Cardiac muscle cell (in vitro differentiated cells and primary cell): Measurements from ENCODE around the gene MTO1. TPM values are rescaled to one million over a fixed set of nuclear protein-coding genes. Genes with fewer than 3 reads are reported as not detected.

ENCODE experiments used
- DNase-seq, 2 donors: peaks; one replicate each; pipeline versions ENCODE4 v3.0.0 to v3.0.0-alpha.2; 2010 to 2017; ENCODE audit warnings: low read depth in 1 of 2, low spot score in 1 of 2
- H3K27ac ChIP-seq: fragments of 200-600 bp; sonication (generic); 2 replicates; pipeline ENCODE4 v1.5.1; 2016
- H3K27me3 ChIP-seq: fragments of 200-600 bp; sonication (generic); 2 replicates; pipeline ENCODE4 v1.6.0; 2016; ENCODE audit warnings: control low read depth
- H3K36me3 ChIP-seq: fragments of 200-600 bp; sonication (generic); 2 replicates; pipeline ENCODE4 v1.5.1; 2016; ENCODE audit warnings: control low read depth
- H3K4me1 ChIP-seq: fragments of 200-600 bp; sonication (generic); 2 replicates; pipeline ENCODE4 v1.8.1; 2017; ENCODE audit warnings: low read depth, mild to moderate bottlenecking, mixed run types
- H3K4me3 ChIP-seq: fragments of 200-600 bp; sonication (generic); 2 replicates; pipeline ENCODE4 v1.5.1; 2016; ENCODE audit warnings: mild to moderate bottlenecking
- H3K9me3 ChIP-seq: fragments of 200-600 bp; sonication (generic); 2 replicates; pipeline ENCODE4 v1.5.1; 2017; ENCODE audit warnings: low read depth, mild to moderate bottlenecking, control low read depth
- polyA plus RNA-seq: library from polyadenylated mRNA; unstranded; fragments of >200 nt; fragmentation: Nextera tagmentation; extraction: Ambion mirVana; gene quantifications from 2 replicates; pipeline ENCODE4 v1.2.1, GENCODE V29; 2016
- total RNA-seq: library from RNA; depleted of rRNA; stranded (reverse); fragments of >200 nt; gene quantifications from 2 replicates; pipeline ENCODE4 v1.2.3, GENCODE V29; 2016
- TF ChIP-seq, protein P1 (sequence below): IDR thresholded peaks from 2 replicates; pipeline ENCODE4 v1.5.1; 2012; ENCODE audit warnings: low read depth, mild to moderate bottlenecking, low read length

MTO1 gene
- total and polyA plus RNA-seq, 2 experiments from 2014 or later = 18.5 to 25.3 TPM

DNA sequence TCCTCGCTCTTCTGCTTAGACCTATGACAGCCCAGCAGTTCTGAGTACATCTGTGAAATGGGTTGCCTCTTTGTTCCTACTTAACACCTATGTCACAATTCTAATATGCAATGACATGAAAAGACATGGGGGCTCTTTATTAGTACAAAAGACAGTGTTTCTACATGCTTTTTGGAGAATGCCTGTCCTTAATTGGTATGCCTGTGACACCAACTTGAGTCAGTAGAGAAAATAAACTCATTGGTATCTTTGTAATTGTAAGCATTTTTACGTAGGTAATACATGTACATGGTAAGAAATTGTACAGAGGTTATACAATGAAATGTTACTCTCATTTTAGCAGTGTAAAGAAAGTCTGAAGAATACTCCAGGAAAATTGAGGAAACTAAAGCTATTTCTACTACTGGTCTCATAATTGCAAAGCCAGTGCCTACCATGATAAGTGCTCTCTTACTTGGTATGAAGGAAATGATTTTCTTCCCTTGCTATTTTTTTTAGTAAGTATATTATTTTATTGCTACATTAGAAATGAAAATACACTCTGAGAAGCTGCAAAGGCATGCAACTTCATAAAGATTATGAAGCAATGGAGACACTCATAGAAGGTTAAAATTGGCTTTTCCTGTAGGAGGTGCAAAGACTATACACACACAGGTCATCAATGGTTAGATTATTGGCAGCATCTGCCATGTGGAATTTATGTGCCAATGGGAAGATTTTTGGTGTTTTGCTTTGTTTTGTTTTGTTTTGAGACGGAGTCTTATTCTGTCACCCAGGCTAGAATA is 64.2 kb downstream of the MTO1 start:
- TF ChIP-seq, protein P1, sequence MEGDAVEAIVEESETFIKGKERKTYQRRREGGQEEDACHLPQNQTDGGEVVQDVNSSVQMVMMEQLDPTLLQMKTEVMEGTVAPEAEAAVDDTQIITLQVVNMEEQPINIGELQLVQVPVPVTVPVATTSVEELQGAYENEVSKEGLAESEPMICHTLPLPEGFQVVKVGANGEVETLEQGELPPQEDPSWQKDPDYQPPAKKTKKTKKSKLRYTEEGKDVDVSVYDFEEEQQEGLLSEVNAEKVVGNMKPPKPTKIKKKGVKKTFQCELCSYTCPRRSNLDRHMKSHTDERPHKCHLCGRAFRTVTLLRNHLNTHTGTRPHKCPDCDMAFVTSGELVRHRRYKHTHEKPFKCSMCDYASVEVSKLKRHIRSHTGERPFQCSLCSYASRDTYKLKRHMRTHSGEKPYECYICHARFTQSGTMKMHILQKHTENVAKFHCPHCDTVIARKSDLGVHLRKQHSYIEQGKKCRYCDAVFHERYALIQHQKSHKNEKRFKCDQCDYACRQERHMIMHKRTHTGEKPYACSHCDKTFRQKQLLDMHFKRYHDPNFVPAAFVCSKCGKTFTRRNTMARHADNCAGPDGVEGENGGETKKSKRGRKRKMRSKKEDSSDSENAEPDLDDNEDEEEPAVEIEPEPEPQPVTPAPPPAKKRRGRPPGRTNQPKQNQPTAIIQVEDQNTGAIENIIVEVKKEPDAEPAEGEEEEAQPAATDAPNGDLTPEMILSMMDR = no peak
- Histone ChIP-seq H3K36me3 (no peaks in the 10 kb centered on the region), H3K9me3 (no peaks in the 10 kb centered on the region), H3K27me3 (no peaks in the 10 kb centered on the region), H3K27ac (no peak overlapping the region), H3K4me3 (no peak overlapping the region), H3K4me1 (no peaks in the 10 kb centered on the region)
- DNase-seq = no peak

DNA sequence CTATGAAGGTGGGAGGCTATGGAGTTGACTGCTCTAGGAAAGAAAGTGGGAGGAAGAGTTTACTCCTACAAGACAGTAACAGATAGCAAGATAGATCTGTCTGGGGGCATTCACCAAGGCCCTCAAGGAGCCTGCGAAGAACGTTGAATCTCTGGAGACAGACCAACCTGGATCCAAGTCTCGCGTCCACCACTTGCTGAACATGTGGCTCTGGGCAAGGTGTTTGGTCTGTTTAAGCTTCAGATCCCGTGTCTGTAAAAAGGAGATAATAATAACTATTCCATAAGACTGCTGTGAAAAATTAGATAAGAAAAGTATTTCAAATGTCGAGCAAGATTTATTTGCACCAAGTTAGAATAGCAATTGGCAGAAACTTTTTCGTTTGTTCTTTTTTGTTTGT is 67.4 kb downstream of the MTO1 start:
- Histone ChIP-seq H3K27me3 (no peaks in the 10 kb centered on the region), H3K27ac (no peak overlapping the region), H3K4me3 (no peak overlapping the region), H3K9me3 (no peaks in the 10 kb centered on the region), H3K4me1 (no peaks in the 10 kb centered on the region), H3K36me3 (no peaks in the 10 kb centered on the region)
- DNase-seq = no peak
- TF ChIP-seq, protein P1 = no peak

DNA sequence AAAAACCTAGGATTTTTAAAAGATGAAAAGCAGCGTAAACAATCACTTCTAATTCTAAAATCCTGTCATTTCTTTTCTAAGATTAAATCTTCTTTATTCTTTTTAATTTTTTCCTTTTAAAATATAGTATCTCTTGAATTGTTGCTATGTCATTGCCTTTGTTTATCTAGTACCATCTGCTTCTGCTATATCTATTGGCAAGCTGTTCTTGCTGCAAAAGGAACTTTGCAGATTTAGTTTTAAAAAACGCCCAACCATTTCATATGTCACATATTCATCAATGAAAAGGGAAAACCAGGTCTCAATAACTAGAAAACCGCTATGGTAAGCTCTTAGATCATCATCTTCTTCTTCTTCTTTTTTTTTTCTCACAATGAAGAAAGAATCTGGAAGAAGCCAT is 70.8 kb downstream of the MTO1 start:
- TF ChIP-seq, protein P1 = no peak
- Histone ChIP-seq H3K36me3 (no peaks in the 10 kb centered on the region), H3K9me3 (no peaks in the 10 kb centered on the region), H3K4me1 (no peaks in the 10 kb centered on the region), H3K27me3 (no peaks in the 10 kb centered on the region), H3K4me3 (no peak overlapping the region), H3K27ac (no peak overlapping the region)
- DNase-seq = no peak

DNA sequence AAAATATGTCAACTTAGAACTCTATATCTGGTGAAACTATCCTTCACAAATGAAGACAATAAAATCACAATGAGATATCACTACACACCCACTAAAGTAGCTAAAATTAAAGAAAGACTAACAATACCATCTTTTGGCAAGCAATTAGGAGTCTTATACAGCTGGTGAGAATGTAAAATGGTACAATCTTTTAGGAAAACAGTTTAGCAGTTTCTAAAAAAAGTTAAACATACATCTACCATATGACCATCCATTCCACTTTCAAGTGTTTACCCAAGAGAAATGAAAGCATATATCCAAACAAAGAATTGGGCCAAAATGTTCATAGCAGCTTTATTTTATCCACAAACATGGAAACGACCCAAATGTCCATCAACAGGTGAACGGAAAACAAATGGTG is 73.1 kb downstream of the MTO1 start:
- no peak overlapping the region for H3K4me3 ChIP-seq
- H3K27ac ChIP-seq = no peak overlapping the region
- TF ChIP-seq, protein P1 = no peak
- no peaks in the 10 kb centered on the region for H3K9me3 ChIP-seq
- DNase-seq = no peak
- no peaks in the 10 kb centered on the region for H3K36me3 ChIP-seq
- no peaks in the 10 kb centered on the region for H3K4me1 ChIP-seq
- H3K27me3 ChIP-seq = no peaks in the 10 kb centered on the region

DNA sequence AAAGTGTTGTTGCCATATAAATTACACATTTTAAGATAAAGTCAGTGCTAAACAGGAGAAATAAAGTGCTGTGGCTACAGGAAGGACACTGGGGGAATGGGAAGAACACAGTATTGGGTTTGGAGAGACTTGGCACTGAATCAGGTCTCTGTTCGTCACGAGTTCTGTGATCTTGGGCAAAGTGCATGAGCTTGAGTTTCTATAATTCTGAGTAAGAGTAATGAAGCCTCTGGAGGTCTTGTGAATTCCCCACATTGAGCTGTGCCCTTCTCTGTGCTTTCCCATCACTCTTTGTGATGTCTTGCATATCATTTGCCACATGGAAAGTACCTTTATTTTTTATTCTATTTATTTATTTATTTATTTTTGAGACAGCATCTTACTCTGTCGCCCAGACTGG is 76.1 kb downstream of the MTO1 start:
- TF ChIP-seq, protein P1 = no peak
- Histone ChIP-seq H3K9me3 (no peaks in the 10 kb centered on the region), H3K4me3 (no peak overlapping the region), H3K4me1 (no peaks in the 10 kb centered on the region), H3K36me3 (no peaks in the 10 kb centered on the region), H3K27me3 (no peaks in the 10 kb centered on the region), H3K27ac (no peak overlapping the region)
- DNase-seq = no peak
